Stimulated activated CD4-positive, alpha-beta T cell treated with anti-CD3 and anti-CD28 coated beads, Interleukin-1b, Interleukin-23, amount 100 ng/mL, for 48 hours (primary cell): ENCODE data around the gene TMEM163.

Source experiments
- DNase-seq: peaks from one replicate; pipeline ENCODE4 v3.0.0-alpha.2; 2020

Gene TMEM163

DNA sequence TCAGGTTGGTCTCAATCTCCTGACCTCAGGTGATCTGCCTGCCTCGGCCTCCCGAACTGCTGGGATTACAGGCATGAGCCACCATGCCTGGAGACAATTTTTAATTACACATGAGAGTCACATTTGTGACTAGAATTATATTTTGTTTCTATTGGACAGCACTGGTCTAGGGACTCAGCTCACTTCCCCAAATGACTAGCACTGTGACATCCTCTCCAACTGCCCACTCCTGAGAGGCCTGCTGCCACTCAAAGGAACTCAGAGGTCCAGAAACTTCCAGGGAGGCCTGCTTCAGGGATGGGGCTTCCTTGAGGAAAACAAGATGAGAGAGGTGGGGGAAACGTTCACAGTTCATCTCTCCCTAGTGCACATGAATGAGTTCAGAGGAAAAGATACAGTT is 29.5 kb downstream of the TMEM163 start:
- no peak for DNase-seq

DNA sequence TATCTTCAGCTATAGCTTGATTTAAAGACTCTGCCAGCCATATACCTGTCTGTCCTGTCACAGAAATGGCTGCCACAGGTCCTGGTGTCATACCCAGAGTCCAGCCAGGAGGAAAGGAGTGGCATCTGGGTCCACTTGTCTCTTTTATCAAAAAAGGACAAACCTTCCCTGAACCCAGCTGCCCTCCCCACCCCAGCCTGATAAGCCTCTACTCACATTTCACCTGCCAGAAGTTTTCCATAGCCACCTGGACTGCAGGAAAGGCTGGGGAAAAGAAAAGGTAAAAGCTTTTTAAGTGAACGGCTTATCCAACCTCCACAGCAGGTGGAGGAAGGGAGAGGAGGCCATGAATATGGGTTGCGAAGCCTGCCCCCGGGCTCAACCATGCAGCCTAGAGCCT is 32.8 kb downstream of the TMEM163 start:
- no peak for DNase-seq

DNA sequence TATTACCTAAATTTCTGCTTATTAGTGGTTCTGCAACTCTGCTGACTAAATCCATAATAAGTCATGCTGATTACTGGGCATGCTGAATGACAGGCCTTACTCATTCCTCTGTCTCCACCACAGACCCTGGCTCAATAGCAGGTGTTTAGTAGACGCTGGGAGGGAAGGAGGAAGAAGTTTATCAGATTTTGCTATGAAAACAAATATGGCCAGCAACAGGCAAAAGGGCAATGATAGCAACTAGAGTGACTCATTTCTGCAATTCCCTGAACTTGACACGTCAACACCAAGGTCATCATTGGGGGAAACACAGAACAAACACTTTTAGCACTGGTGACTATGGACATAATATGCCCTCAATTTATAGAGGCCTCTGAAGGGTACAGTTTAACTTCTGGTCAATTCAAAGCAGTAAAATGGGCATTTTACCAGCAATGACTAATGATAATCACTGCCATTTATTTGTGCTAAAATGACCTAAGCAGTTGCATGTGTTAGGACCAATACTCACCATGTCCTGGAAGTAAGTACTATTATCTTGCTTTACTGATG is 35.2 kb downstream of the TMEM163 start:
- DNase-seq = peak; percentile 51

DNA sequence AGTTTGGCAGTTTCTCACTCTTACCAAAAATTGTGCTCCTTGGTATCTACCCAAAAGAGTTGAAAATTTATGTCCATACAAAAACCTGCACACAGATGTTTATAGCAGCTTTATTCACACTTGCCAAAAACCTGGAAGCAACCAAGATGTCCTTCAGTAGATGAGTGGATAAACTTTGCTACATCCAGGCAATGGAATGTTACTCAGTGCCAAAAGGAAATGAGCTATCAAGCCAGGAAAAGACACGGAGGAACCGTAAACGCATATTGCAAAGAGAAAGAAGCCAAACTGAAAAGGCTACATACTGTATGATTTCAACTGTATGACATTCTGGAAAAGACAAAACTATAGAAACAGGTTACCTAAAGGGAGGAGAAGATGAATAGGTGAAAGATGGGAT is 36.1 kb downstream of the TMEM163 start:
- DNase-seq = no peak

DNA sequence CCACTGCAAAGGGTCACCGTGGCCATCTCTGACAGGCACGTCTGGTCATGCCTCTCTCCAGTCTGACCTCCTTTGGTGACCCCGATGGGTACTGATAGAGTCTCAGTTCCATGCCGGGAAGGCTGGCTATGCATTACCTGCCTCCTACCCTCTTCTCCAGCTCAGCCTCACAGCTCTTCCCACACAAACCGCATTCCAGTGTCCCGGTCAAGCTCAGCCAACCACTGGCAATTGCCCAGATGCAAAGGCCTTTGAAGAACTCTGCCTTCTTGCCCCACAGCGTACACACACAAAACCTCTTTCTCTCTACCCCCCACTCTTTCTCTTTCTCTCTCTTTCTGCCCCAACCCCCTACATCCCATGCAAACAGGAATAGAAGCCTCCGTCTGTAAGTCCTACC is 37.6 kb downstream of the TMEM163 start:
- no peak for DNase-seq

DNA sequence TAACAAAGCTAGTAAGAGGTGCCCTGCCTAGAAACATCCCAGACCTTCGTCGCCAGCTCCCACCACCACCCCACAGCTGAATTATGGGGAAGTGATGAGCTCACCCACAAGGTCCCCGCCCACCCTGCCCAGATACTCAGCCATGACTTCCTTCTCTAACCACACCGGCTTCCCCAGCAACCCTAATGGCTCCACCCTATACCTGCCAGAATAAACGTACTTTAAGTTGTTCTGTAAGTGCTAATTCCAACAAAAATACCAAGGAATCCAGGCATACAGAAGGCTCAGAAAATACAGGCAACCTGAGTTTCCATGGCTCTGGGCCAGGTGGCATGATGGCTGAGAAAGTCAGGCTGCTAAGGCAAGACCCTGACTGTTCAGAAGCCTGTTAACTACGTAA is 39.1 kb downstream of the TMEM163 start:
- no peak for DNase-seq

DNA sequence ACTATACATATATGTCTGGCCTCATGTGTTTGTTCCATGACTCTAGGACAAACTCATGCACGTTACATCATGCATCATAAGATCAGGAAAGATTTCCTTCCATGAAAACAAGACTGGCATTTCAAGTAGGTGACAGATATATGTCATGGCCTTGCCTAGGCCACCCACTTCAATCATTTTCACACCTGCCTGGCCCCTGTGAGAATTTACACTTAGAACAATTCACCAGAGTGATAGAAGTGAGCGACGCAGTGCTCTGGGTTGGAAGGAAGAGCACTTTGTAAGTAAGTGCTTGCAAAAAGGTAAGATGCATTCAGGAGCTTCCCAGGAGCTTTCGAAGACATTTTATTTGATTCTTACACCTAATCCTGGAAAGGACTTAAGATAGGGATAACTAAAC is 39.5 kb downstream of the TMEM163 start:
- DNase-seq = no peak

DNA sequence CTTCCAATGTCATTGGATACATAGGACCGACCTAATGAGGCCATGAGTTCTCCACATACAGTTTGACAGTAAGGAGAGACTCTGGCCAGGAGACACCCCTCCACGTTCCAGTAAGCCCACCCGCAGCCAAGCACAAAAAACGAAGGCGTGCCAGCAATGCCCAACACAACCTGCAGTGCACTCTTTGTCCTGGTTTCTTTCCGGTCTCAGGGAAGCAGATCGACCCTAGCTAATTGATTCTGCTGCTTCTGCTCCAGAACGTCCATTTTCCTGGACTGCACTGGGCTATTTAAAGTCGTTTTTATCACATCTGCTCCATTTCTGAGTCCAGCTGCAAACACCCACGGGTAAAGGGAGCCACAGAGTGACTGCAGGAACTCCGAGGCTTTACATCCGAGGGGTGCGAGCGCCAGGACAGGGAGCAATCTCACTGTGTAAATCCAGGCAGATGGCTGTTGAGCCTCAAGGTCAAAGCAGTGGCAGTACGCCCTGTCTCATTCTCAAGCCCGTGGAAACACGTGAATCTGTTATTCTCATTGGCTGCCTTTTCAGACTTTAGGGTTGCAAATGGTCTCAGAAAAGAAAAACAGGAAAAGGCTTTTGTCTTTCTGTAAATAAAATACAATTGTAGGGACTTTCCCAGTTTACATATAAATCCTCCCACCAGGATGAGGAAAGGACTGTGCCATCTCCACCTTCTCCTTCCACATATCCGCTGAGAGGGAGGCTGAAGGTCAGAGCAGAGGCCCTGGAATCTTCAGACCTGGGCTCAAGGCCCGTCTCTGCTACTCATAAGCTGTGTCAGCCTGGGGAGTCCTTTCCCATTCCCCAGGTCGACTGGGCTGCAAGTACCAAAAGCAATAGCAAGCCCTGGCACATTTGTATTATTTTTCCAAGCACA is 40.7 kb downstream of the TMEM163 start:
- no peak for DNase-seq

DNA sequence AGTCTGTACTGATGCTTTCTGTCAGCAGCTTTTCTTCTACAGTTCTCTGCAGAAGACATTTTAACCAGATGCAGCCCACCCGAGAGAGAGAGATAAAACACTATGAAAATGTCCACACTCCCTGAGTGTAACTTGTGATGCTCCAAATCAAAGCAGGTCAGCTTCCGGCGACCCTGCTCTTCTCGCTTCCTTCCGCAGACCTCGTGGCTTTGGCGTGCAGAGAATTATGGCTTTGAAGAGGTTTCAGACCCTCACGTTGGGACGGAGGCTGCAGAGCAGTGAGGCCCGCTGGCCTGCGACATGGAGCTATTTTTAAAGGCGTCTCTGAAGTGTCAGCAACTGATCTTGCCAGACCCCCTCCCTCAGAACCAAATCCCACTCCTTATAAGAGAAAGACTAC is 41.8 kb downstream of the TMEM163 start:
- no peak for DNase-seq

DNA sequence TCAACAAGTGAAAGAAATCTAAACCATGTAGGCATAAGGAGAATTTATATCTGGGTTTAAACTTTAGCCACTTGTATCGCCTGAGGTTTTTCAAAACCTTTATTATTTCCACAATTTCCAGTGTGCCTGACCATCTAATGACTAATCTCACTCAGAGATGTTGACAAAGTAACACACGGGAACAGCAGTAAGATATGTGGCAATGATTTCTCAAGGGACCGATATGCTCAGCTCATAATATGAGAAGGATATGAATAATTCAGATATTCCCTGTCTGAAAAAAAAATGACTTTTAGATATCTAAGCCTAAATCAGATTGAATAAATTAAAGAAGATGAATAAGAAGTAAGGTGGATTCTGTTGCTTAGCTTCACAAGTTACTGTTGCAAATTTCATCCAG is 43.5 kb downstream of the TMEM163 start:
- no peak for DNase-seq

DNA sequence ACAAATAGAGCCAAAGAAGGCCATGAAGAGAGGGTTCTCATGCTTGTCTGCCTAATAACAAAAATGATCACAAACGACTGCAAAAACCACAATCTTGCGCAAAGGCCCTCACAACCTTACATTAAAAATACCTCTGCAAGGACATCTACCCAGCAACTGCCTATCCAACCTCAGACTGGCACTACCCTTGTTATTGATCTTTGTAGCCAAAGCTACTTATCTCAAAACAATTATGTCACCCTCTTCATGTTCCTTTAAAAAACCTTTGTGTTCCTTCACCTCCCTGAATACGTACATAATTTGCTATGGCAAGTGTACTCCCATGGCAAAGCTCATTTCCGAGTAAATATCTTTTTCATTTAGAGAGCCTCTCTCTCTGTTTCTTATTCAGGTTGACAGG is 44.1 kb downstream of the TMEM163 start:
- no peak for DNase-seq

DNA sequence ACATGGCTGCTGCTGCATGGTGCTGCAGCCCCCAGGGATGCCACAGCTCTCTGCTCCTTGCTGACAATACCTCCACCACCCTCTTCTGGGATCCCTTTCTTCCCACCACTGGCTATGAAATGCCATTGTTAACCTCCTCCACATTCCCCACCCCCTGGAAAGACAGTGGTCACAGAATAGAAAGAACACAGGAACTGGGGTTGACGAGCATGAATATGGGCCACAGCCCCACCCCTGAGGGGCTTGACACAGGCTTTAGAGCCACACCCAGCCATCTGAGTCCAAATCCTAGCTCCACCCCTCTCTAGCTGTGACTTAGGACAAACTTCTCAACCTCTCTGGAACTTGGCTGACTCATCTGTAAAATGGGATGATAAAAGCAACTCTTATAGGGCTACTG is 47.3 kb downstream of the TMEM163 start:
- no peak for DNase-seq

DNA sequence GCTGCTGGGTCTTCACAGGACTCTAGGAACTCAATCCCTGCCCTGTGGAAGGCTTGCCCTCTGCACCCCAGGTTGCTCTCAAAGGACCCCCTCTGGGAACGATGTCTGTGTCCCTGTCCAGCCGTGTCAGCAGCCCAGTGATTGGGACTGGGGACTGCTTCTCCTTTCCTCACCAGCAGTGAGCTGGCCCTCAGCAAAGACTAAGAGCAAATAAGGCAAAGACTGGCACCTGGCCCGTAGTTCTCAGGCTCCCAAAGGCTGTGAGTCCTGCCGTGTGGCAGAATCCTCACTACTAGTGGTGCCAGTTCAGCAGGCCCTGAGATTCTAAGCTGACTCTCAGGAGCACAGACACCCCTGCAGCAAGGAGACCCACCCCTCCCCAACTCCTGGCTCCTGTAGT is 47.8 kb downstream of the TMEM163 start:
- DNase-seq = no peak

DNA sequence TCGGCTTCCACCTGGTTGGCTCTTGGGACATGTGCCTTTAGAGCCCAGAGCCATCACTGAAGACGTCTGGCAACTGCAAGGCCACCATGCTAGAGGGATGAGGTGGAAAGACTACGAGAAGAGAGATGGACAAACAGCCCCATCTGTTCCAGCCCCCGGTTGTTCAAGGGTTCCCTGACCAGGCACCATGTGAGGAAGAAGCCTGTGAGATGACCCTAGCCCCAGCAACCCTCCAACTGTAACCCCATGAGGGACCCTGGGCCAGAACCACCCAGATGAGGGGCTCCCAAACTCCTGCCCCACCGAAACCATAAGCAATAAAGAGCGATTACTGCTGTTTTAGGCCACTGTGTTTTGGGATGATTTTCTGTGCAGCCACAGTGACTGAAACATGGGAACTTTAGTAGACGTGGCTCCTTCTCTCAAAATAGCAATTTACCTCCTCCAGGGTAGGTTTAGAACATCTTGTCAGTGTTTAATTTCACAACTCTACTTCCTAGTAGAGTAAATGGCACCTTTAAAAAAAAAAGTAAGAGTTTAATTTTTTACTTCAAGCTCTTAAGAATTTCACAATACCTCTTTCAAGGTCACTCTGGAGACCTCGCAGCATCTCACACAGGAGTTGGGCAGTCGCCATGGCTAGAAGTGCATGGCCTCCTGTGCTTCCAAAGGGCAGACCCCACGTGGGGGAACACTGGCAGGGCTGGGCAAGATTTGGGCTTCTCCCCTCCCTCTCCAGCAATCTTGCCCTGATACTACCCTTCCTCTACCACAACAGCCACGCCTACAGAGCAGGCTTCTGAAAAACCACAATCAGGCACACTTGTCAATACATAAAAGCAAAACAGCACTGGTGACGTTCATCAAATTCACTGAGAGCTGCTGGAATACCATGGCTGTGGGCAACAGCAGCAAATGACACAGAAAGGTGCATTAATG is 48.8 kb downstream of the TMEM163 start:
- DNase-seq = peak; percentile 19

DNA sequence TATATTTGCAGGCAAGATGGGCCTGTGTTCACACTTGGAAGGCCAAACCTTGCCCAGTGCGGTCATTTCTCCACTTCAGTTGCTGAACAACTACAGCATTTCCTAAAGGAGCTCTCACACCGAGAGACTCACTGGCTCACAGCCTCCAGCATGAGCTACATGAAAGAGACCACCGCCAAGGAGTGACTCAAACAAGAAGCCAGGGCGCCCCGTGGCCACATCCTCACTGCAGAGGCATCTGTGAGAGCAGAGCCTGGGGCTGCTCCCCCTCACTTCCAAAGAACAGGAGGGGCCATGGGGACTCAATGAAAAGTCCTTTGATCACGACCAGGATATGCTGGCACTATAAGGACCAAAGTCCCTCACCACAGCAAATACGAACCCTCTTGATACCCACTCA is 50.0 kb downstream of the TMEM163 start:
- peak; percentile 74 for DNase-seq

DNA sequence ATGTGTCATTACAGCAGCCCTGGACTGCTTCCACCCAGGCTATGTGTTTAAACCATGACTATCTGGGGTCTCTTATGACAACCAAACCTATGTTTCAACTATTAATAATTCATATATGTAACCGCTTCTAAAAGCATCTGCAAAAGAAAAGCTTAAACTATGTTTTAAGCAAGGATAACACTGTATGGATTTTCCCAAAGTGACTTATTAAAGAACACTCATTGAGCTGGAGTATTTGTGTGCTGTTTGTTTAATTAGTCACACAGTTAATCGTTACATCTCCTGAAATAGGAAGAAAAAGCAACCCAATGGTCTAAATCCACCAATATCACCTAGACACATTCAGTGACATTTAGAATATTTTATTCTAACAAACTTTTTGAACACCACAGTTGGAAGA is 51.3 kb downstream of the TMEM163 start:
- no peak for DNase-seq

DNA sequence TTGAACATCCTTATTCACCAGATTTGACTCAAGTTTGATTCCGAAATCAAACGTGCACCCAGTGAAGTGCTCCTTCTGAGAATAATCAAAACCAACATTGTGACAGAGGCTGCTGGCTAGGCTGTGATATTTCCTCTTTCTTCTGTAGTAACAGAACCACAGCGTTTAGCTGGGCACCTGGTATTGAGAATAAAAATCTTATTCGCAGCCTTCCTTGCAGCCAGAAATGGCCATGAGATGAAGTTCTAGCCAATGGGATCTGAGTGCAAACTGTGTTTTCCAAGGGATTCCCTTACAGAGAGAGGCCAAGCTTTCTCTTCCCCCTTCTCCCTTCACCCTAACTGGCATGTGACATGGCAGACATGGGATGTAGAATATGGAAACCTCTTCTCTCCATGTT is 51.7 kb downstream of the TMEM163 start:
- DNase-seq = no peak

DNA sequence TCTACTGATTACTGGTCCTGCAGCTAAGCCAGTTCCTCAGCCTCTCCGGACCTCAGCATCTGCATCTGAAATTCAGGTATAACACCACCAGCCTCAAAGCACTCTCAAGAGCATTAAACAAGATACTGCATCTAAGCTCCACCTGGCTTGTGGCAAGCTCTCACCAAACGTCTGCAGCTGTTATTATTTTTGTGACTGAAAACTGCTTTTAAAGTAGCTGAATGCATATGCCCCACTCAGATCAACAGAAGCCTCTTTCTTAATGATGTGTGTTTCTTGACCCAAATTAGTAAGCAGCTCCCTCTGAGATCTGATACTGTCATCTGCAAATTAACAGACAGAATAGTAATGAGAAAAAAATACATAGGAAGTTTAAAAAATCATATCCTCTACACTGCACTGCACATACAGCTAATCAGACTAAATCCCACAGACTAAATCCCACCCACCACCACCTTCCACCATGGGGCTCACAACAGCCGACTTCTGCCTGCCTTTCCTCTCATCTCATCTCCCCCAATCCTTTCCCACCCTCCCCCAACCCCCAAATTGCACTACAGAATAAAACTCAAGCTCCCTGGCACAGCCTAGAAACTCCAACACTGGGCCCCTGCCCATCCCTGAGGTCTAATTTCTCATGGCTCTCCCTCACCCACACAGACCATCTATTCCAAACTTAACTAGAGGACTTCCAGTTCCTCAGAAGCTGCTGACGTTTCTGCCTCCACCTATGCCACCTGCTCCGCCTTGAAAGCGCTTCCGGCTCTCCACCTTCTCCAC is 52.9 kb downstream of the TMEM163 start:
- no peak for DNase-seq

DNA sequence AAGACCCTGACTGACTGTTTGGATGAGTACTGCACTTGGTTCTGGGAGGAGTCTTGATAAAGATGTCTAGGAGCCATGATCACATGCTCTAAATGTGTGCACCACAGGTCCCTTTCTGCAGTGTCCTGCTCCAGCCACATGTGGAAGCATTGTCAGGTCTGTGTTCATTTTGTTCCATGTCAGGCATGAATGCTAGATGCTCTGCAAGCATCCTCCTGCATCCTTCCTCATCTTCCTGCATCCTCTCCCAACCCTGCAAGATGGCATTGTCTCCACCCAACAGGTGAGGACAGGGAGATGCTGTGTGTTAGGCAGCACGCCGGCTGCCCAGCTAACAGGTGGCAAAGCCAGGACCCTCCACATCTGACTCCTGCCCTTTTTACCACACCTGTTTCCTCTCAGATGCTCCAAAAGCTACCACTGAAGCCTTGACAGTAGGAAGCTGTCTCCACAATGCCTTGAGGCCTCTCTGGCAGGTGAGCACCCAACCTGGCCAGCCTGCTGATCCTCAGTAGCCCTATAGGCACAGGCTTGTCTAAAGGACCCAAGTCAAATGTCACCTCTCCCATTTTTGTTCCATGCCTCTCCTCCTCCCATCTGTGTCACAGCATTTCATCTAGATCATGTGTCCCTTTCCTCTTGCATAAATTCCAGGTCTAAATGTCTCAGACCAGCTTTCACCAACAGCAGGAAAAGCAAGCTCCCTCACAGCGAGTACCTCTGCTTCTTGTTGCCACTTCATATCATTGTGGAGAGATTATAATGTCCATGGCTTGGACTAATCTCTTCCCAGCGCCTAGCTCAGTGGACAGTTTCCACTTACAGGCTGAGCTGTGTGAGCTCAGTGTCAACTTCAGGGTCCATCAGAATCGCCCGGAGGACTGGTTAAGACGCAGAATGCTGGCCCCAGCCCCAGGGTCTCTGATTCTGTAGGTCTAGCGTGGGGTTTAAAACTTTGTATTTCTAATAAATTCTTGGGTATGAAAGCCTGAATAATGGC is 55.0 kb downstream of the TMEM163 start:
- no peak for DNase-seq

DNA sequence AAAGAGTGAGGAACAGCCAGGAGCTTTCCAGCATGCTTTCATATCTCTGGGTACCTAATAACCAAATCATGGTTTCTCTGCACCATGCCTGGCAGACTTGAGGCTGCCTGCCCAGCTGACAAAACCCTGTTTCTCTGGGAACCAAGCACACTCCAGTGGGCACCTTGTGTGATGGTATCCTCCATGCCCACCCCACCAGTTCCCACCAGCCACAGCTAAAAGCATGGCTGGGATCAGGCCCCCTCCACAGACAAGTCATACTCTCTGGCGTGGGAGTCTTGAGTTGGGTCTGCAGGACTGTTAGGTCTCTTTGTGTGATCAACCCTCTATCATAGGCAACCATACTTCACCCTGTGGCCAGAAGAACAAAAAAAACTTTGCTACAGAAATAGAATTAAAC is 56.0 kb downstream of the TMEM163 start:
- DNase-seq = no peak

DNA sequence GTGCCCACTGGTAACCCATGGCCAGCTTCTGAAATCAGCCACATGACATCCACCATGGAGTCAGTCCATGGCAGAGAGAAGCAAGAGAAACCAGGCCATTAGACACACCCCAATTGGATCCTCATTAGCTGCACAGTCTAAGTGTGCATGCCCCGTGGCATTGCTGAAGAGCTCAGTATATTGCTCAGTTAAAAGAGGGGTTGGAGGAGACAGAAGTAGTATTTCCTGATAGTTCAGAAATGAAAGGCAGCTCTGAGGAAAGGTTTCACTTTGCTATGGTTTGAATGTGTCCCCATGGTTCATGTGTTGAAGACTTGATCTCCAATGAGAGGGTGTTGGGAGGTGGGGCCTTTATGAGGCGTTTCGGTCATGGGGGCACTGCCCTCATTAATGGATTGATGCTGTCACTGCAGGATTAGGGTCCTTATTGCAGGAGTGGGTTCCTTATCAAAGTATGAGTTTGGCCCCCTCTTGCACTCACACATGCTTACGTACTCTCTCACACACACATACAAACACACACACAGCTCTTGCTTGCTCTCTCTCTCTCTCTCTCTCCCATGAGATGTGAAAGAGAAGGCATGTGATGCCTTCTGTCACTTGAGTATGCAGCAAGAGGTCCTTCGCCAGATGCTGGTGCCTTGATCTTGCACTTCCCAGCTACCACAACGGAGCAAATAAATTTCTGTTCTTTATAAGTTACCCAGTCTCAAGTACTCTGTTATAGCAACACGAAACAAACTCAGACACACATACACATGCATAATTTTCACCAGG is 58.0 kb downstream of the TMEM163 start:
- DNase-seq = no peak
